NOMO-1 treated with DMSO at 0.1 percent for 48 hours (cell line): Measurements from ENCODE around the gene IL18BP.

ENCODE experiments used
- DNase-seq: peaks from one replicate; lab custom pipeline; 2025; ENCODE audit not compliant: unreplicated experiment; lab: John Stamatoyannopoulos, UW

The IL18BP gene

DNA sequence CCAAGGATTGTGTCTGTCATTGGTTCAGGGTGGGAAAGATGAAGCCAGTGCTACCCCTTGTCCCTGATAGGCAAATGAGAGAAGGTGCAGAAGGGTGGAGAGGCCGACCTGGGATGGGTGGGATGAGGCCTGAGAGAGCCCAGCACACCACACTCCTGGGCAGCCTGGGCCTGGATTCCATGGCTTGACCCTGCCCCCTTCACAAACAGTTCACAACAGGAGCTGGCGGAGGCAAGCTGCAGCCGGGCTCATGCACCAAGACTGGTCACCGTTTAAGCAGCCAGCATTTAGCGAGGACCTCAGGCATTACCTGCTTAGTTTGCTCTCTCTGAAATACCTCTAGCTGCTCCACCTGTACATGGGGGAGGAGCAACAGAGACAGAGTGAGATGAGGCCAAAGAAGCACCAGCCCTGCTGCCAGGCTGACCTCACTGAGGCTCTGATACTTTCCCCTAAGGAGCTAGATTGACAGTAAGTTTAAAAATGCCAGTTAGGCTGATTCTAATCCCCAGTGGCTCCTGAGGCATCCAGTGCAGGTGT is 13.5 kb downstream of the IL18BP start:
- DNase-seq, result no peak

DNA sequence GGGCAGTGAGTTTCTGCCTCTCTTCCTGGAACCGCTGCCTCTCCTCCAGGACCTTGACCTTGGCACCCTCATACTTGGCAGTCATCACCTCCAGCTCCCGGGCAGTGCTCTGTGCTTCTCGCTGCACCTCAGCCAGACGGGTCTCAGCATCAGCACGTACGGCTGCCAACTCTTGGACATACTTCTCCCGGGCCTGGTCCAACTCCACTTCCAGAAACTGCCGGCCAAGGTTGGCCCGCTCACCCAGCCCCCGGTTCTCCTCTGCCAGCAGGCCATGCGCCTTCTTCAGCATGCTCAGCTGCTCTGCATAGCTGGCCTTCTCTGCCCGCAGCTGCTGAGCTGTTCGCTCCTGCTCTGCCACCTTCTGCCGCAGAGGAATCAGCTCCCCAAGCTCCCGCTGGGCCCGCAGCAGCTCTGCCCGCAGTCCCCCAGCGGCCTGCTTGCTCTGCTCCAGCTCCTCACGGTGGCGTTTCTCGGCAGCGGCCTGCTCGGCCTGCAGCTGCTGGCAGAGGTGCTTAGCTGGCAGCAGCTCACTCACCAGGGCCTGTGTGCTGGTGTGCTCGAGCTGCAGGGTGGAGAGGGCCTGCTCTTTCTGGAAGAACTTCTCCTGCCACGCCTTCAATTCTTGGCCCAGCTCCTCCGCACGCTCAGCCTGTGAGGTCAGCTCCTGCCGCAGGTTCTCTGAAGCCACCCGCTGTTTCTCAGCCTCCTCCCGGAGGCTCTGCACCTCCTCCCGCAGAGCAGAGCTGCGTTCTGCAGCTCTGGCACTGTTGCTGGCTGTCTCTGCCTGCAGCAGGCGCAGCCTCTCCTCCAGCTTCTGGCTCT is 14.4 kb downstream of the IL18BP start:
- DNase-seq, result no peak

DNA sequence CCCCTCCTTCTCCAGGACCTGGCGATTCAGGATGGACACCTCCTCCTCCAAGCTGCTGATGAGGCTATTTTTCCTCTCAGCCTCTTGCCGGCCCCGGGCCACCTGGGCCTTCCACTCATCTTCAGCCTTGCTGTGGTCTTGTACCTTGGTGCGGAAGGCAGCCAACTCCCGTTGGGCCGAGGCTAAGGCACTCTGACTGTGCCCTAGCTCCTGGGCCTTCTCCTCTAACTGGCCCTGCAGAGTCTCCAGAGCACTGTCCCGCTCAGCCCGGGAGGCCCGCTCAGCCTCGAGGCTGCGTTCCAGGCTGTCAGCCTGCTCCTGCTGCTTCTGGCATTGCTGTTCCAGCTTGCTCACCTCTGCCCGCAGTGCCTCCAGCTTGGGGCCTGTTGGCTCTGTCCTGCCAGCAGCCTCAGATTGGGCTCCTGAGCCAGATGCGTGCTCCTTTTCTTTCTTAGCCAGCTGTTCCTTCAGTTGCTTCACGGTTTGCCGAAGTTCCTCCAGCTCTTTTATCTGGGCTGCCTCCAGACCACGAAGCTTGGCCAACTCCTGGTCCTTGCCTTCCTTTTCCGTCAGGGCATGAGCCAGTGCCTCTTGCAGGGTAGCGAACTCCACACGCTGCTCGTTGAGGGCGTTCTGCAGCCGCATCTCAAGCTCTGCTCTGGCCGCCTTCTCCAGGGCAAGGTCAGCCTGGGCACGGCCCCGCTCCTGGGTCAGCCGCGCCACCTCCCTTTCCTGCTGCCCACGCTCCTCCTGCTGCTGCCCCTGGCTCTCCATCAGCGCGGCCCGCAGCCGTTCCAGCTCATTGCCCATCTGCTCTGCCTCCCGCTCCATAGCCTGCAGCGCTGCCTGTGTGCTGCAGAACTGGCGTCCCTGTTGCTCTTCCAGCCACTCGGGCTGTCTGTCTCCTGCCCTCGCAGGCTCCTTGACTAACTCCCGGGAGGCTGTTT is 15.3 kb downstream of the IL18BP start:
- no peak for DNase-seq

DNA sequence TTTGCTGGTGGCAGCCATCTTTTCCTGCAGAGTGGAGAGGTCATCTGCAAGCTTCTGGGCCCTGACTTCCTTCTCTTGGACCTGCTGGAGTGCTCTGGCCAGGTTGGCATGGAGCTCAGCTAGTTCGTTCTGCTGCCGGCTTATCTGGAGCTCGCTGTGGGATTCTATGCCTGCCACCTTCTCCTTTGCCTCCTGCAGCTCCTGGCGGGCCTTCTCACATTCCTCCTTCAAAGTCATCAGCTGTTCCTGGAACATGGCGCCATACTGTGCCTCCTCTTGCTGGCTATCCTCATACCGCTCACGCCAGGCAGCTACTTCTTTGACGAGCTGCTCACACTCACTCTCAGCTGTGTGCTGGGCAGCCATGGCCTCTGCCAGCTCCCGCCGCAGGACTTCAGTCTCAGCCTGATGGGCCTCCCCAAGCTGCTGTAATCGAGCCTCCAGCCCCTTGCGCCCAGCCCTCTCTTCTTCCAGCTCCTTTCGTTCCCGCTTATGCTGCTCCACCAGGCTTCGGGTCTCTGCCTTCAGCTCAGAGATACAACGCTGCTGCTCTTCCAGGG is 16.1 kb downstream of the IL18BP start:
- no peak for DNase-seq

DNA sequence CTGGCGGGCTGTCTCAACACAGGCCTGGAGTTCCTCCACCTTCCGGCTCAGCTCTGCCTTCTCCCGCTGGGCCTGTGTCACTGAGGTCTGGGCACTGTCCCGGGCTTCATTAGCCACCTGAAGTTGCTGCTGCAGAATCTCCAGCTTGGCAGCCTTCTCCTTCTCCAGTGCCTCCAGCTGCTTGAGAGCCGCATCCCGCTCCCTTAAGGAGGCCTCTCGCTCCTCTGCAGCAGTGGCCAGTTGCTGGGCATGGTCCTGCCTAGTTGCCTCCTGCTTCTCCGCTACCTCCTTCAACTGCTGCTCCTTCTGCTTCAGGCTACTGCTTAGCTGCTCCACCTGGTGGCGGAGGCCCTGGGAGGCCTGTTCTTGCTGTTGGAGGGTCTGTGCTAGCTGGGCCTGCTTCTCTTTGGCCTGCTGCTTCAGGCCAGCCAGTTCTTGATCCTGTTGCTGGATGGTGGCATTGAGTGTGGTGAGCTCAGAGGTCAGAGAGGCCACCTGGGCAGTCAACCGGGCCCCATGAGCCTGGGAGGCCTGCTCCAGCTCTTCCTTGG is 16.9 kb downstream of the IL18BP start:
- peak; percentile 7 for DNase-seq

DNA sequence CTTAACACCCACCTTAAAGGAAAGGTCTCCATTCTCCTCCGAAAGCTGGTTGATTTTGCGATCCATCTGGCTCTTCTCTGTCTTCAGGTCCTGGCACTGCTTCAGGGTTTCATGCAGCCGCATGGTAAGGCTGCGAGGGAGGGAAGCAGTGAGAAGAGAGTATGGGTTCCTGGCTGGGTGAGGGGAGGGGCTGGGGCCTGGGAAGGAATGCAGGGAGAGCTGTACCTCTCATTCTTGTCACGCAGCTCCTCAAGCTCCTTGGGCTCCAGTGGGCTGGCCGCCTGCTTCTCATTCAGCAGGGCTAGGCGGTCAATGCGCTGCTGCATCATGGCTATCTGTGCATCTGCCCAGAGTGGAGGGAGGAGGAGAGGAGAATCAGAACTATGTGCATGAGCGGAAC is 19.5 kb downstream of the IL18BP start:
- DNase-seq, result no peak

DNA sequence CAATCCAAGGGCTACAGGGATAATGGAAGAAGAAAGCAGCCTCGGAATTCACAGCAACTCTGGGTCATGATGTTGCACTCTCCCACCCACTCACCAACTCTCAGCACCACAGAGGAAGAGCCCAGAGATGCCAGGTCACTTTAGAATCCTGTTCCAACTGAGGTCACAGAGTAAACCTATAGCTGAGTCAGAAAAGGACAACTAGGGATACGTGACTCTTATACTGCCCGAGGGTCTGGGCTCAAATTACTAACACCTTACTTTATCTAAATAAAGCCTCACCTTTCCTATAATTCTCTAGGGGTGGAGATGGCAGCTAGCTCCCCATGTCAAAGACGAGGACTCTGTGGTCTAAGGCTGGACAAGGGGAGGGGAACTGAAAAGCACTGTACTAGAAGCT is 24.6 kb downstream of the IL18BP start:
- DNase-seq, result no peak

DNA sequence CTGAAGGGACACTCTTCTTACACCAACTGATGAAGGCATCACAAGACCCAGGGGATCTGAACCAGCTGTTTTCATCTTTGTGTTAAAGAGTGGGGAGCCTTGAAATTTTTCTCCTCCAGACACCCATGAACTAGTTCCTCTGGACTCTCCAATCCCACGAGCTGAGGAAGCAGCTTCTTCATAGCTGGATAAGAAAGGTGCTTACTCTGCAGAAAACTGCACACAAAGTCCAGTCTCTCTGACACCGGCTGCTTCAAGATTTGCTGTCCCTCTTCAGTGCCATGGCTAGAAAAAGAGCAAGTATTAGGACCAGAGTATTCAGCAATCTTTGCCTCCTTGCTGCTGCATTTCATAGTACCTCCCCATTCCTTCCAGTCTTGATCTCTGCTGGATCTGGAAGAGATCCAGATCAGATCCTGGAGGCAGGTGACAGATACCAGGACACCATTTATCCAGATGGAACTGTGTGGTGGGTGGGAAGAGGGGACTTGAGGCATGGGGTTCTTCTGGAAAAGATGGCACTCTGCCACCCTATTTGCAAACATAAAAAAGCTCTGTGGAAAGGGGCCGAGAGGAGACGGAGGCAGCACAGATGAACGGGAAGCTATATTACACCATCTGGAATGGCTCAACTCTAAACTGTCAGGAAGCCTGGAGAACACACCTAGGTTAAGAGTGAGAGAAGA is 25.5 kb downstream of the IL18BP start:
- DNase-seq, result no peak

DNA sequence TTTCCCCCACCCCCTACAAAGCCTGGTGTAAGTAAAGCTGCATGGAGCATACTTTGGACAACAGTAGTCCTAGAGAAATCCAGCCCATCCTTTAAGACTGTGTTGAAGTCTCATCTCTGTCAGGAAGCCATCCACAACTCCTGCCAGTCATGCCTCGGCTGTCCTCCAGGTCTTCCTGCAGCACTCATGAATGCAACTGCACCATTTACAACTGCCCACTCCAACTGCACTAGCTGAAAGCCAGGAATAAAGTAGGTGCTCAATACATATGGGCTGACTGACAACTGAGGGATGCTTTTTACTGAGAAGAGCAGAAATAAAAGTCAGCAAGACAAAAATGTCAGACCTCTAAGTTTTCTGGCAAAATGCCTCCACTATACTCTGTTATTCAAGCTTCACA is 27.4 kb downstream of the IL18BP start:
- no peak for DNase-seq

DNA sequence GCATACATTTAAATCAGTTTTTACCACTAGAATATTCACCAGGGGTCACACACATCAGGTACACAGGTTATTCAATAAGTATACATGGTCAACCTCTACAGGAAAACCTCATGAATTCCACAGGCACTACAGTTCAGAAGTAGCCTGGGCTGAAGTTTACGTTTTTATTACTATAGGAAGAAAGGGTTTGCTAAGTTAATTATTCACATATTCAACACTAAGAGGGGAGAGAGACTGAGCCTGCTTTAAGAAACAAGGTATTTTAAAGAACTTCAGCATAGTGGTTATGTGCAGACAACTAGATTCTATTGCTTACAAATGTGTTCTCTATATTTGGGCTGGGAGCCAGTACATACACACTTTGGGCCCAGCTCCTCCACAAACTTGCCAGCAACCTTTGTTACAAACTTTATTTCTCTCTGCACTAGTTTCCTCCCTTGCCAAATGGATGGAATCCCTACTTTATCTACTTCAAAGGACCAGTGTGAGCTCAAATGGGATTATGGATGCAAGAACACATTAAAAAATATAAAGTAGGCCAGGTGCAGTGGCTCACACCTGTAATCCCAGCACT is 31.9 kb downstream of the IL18BP start:
- DNase-seq, result no peak

DNA sequence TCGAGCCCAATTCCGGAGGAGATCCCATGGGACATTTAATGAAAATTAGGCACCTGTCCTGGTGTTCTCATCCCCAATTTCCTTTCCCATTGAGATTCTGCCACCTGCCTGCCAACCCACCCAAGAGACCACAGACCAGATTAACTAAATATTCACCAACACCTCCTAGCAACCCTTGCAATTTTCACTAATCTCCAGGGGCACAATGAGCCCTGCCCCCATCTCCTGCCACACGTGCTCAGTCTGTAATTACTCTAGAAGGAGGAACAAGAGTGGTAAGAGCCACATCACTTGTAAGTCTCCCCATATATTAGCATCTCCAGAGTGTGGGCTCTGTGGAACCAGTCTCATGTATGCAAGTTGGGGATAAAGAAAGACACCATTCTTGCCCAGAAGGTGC is 38.0 kb downstream of the IL18BP start:
- no peak for DNase-seq

DNA sequence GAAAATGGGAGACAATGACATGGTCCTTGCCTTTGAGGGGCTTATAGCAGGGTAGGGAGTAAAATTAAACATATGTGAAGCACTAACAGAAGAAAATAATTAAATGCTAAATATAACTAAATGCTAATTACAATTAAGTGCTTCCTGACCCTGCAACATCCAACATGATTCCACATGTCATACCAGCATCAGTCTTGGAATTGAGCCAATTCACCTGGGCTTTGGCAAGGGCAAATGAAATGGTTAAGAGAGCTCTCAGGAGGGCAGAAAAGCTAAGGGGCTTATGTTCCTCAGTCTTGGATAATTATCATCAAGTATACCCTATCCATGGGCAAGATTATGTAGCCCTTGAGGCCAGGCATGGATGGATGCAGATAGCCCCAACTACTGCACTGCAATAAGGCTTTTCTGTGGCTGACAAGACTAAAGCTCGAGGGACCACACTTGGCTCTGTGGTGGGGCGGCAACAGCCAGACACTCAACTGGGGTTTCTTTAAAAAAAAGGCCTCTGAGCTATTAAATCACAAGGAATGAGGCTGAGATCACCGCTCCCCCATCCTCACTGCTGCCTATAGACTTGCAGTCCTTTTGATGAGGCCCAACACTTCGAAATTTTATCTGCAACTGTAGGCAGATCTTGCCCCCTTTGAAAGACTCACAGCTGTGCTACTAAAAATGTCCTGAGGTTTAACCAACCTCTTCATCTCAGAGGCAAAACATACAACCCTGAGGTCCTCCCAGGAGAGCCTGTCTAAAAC is 39.0 kb downstream of the IL18BP start:
- DNase-seq, result no peak

DNA sequence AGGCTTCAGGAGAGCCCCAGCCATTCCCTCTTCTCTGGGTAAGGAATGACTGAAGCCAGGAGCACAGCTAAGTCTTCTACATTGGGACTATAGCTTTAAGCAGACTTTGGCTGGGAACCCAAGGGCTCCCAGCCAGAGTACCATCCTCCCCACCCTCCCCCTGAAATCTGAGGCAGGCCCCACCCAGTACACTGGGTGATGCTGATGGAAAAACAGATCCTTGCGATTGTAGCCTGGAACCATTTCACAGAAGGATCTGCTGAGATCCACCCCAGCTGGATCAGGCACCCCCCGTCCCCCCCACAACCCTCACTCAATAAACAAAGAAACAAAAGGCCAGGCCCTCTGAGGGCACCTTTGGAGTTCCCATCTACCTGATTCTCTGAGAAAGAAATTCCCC is 39.8 kb downstream of the IL18BP start:
- no peak for DNase-seq

DNA sequence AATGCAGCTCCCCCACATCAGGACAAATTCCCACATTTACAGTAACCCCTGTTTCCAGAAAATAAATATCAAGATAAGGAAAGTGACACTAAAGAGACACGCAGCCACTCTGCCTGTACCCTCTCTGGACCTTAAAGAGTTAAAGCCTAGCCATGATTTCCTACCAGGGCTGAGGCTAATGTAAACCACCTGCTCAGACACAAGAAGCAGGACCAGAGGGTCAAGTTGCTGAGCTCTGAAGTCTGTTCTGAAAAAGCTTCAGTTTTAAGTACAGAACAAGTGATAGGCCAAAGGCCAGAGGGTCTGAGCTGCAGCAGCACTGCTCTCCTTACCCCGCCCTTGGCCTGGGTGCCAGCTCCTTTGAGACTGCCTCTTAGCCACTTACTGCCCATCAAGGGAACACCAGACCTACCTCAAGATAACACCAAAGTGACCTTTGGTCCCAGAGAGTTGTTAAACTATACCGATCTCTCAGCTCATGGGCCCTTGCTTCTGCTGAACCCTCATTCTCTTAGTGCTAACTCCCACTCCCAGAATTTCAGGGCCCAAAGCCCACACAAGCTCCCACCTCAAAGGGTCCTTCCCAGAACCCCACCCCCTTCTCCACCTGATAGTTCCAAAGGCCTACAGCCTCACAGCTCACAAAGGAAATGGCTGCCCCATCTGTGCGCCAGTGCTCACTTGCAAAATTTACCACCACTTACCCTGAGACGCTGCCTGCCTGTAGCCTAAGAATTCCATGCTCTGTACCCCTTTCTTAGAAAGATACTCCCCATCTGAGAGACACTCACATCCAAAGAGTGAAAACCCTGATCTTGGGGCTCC is 40.5 kb downstream of the IL18BP start:
- no peak for DNase-seq

DNA sequence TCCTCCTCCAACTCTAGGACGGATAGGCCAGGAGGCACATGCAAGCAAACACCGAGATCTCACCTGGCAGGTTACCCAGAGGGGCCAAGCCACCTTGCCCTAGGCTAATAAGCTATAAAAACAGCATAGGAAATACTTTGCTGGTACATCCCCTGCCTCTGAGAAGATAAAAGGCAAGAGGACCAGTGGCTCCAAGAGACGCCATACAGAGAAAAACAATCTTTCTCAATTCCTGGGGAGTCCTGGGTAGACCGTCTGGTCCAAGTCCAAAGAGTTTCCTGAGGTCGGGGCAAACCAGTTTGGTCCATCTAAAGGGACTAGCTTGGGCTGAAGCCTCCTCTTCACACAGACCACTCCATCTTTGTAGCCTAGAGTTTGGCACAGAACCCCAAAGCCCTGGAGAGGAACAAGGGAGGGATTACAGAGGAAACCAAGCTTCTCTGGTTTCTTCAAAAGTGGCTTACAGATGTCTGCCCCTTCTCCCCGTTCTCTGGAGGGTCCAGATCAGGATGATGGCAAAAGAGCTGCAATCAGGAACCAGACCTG is 41.2 kb downstream of the IL18BP start:
- DNase-seq, result no peak

DNA sequence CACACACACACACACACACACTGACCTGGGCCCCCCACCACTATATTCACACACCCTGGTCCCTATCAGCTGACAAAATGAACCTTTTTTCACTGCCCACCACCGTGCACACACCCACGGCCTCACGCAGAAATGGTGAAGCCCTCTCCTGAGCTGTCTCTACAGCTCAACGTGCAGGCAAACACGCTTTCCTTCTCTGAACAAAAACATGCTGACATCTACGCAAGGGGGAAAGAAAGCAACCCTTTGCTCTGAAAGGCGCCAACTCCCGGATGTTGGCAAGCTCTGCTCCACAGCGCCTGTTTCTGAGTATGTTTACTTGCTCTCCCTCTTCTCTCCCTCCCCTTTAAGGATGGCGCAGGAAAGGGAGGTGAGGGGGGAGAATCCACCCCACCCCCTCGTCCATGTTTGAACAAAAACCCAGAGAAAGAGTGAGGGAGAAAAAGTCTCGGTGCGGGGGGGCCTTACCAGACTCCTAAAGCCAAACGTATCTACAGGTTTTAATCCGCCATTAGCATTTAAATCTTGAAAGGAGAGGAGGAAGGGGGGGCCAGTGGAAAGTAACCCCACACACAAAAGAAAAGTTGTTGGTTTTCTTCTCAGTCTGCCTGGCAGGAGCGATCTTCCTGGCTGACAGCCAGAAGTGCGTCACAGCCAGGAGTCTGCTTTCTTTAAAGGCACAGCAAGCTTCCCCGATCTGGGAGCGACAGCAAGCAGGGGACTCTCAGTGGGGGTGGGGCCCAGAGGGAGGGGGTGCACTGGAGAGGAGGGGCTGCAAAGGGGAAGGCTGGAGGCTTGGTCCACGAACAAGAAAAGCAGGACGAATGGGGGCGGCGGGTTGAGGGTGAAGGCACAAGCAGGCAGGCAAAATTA is 42.0 kb downstream of the IL18BP start:
- DNase-seq, result no peak

DNA sequence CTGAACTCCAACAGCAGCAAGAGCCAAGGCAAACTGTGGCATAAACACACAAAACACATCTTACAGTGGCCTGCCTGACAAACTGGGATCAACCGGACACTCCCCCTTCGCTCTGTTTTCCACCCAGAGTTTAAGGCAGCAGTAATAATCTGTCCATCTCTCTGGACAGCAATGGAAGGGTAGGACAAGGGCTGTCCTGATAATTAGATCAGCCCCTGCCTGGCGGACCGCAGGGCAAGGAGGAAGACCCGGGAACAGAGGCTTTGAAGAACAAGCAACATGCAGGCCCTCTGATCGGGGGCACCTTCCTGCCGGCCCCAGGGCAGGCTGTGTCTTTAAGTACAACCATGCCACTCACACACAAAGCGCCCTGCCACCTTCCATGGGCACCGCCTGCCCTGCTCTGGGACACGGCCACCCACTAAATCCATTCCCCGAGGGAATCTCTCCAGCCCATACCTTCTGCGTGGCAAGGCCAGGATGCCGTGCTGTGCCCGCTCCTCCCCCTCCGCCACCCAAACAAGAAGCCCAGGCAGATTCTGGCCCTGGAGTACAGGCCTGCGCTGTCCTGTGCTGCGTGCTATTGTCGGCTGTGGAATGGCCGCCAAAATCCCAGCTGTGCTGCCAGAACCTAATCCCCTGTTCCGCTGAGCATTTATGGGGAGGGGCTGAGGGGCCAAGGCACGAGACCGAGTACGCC is 42.8 kb downstream of the IL18BP start:
- DNase-seq, result no peak
